AG04449 (cell line): ENCODE measurements around the gene ERCC5.

Source experiments
- CTCF ChIA-PET: fragments of 350-600 bp; formaldehyde crosslinking; extraction: SDS; loops from one replicate; lab custom pipeline; 2021; ENCODE audit warnings: antibody characterized with exemption; lab: Yijun Ruan, JAX
- POLR2A ChIA-PET: fragments of 400-600, 350-600 bp; formaldehyde crosslinking; extraction: SDS; loops from one replicate; lab custom pipeline; 2020; ENCODE audit warnings: antibody characterized with exemption, inconsistent platforms; lab: Yijun Ruan, JAX
- DNase-seq: peaks from one replicate; pipeline ENCODE4 v3.0.0-alpha.2; 2010; ENCODE audit warnings: low read depth, low spot score
- H3K4me3 ChIP-seq: 2 replicates; pipeline ENCODE4 v1.5.1; 2011; ENCODE audit warnings: low read depth, mild to moderate bottlenecking, control low read depth, low read length
- TF ChIP-seq, protein P1 (sequence below): IDR thresholded peaks from one replicate; pipeline ENCODE4 v1.5.1; 2011; ENCODE audit warnings: mild to moderate bottlenecking, moderate library complexity, low read length, control low read depth, inconsistent platforms; ENCODE audit not compliant: insufficient read depth; ENCODE audit errors: missing control alignments

ERCC5 gene

DNA sequence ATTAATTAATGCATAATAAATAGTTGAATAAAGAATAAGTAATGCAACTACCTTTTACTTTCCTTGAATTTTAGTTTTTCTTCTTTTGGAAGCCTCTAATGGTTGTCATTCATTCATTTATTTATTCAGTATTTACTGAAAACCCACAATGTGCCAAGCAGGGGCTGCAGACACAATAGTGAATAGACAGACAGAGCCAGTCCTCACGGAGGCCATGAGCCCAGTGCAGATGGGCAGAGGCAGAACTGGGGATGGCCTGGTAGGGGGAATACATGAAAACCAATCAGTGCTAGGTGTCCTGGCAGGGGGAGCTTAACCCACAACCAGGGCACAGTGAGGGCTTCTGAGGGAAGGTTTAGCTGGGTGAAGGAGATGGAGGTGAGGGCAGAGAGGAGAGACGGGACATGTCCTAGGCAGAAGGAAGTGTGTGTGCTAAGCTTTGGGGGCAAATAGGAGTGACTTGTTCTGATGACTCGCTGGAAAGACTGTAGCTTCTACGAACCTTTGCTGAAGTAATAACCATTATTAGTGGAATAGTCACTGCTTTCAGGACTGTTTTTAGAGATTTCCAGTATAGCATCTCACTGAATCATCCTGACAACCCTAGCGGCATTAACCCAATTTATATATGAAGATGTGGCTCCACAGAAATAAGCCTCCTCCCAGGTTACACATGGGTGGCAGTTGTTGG lies 55.9 kb downstream of the ERCC5 start:
- DNase-seq, result no peak
- H3K4me3 ChIP-seq, result no peak overlapping the region
- ChIA-PET CTCF (no interaction called here), POLR2A (no interaction called here)
- TF ChIP-seq, protein P1, sequence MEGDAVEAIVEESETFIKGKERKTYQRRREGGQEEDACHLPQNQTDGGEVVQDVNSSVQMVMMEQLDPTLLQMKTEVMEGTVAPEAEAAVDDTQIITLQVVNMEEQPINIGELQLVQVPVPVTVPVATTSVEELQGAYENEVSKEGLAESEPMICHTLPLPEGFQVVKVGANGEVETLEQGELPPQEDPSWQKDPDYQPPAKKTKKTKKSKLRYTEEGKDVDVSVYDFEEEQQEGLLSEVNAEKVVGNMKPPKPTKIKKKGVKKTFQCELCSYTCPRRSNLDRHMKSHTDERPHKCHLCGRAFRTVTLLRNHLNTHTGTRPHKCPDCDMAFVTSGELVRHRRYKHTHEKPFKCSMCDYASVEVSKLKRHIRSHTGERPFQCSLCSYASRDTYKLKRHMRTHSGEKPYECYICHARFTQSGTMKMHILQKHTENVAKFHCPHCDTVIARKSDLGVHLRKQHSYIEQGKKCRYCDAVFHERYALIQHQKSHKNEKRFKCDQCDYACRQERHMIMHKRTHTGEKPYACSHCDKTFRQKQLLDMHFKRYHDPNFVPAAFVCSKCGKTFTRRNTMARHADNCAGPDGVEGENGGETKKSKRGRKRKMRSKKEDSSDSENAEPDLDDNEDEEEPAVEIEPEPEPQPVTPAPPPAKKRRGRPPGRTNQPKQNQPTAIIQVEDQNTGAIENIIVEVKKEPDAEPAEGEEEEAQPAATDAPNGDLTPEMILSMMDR, result no peak

DNA sequence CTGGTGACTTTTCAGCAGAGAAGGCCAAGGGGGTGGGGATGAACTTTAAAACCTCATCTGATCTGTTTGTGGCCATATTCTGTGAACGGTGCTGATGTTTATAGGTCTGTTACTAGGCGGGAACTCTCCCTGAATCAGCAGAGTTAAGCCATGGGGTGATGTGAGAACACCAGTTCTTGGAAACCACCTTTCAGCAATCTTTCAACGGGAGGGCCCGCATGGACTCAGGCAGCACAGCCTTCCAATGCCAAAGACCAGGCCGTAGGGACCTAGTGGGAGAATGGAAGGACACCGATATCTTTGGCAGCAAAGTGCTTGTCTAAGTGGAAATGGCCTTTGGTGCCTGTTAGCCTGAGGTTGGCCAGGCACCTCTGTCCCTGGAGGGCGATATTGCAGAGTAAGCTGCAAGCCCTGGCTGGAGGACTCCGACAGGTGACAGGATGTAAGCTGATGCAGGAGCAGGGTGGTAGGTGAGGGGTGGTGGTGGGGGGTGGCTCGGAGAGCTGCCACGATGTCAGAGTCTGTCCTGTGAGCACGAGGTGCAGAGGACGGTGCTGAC lies 57.0 kb downstream of the ERCC5 start:
- H3K4me3 ChIP-seq, result no peak overlapping the region
- no peak for DNase-seq
- ChIA-PET POLR2A (no interaction called here), CTCF (no interaction called here)
- TF ChIP-seq, protein P1, result no peak

DNA sequence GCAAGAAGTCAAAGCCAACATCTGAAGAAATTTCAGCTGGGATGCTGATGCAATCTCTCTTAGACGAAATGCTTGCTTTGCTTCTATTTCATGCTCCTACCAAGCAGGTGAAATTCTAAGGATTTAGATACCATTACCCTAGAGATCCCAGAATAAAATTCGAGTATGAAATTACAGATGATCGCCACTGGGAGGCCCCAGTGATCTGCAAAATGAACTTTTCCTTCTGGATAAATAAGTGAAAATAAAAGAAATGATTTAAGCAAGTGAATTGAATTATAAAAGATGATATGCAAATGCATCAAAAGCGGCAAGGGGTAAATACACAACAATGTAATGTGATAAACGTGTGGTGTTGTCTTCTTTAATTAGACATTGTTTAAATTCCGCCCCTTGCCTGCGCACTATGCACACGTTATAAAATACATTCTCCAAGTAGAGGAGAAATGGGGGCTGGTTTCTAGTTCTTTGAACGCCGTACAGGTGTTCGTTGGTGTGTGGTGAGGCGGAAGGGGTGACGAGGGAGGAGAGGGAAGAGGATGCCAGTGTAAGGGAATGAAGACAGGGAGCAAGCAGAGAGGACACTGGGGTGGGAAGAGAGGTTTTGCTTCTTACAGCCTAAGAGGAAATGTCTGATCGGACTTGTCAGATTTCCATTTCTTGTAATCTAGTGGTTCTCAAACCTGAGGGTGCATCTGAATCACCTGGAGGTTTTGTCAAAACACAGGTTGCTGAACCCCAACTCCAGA lies 58.0 kb downstream of the ERCC5 start:
- H3K4me3 ChIP-seq, result no peak overlapping the region
- TF ChIP-seq, protein P1, result peak; percentile 21
- ChIA-PET CTCF (no interaction called here), POLR2A (no interaction called here)
- DNase-seq, result no peak

DNA sequence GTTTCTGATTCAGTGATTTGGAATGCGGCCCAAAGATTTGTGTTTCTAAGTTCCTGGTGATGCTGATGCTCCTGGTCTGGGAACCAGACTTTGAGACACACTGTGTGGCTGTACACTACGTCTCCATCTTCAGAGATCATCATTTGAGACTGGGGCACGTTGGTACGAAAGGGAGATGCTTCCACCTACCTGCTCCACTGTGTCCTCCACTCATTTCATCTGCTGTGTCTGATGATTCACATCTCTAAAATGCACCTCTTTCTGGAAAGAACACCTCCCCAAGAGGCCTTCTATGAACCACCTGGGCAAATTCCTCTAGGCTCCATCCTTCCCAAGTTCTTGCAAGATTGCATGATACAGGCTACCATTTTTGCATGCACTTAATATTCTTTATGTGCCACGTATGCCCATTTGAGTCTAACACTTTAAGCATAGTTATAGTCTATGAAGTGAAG lies 58.6 kb downstream of the ERCC5 start:
- no peak overlapping the region for H3K4me3 ChIP-seq
- ChIA-PET POLR2A (no interaction called here), CTCF (no interaction called here)
- TF ChIP-seq, protein P1, result no peak
- DNase-seq, result no peak

DNA sequence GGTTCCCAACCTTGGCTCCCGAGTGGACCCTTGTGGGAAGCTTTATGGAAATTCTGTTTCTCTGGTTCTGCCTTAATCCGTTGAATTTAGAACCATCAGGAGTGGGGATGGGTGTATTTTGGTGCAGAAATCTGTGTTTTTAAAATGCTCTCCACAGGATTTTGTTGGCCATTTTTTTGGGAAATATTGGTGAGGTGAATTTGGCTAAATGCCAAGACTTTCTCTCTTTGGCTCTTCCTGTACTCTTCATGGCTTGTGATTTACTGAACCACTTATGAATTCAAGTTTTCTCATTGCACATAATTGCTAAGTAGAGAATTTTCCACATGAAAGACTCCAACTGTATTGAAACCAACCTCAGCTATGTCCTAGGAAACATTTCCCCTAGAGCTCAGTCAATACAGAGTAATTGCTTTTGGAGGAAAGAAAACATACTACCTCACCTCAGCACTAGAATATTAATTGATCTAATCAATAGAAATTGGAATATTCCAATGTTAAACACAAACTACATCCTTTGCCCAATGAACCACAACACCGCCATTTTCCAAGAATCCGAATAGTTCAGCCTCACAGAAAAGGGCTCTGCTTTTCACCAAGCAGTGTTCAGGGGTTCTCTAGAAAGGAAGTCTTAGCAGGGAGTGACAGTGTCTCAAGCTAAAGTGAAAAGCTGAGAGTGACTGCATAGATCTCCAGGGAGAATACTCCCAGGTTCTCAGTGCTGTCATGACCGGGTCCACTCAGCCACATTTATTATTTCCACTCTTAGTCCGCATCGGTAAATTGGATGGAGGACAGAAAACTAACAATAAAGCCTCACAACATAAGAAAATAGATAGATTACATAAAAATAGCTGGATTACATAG lies 60.3 kb downstream of the ERCC5 start:
- no peak for DNase-seq
- CTCF ChIA-PET, result interaction anchor here (1.8 kb wide), 1 partner anchor 10 kb away, joined by 6 read pairs; no protein-coding TSS in a partner anchor
- TF ChIP-seq, protein P1, result no peak
- POLR2A ChIA-PET, result no interaction called here
- H3K4me3 ChIP-seq, result no peak overlapping the region
